Left lung (tissue), 10 donors: ENCODE data around the gene MSH5. TPM values are rescaled to one million over a fixed set of nuclear protein-coding genes. Genes with fewer than 3 reads are reported as not detected.

Experiments
- ATAC-seq: fragments of 200-7000 bp; cut with Tn5 transposase; one replicate; pipeline ENCODE4 v1.9.1; 2020; ENCODE audit warnings: moderate library complexity
- DNase-seq, 4 donors: peaks; one replicate each; pipeline ENCODE4 v3.0.0-alpha.2; 2013 to 2020
- H3K27ac ChIP-seq, 2 donors: fragments of 200-600 bp; sonication (generic) in 1 of 2; one replicate each; pipeline versions ENCODE4 v1.5.0 to v1.8.0; 2020 to 2021
- H3K27me3 ChIP-seq, 2 donors: fragments of 200-600 bp; sonication (generic) in 1 of 2; one replicate each; pipeline versions ENCODE4 v1.5.0 to v1.8.0; 2020 to 2021
- H3K36me3 ChIP-seq, 2 donors: fragments of 200-600 bp; sonication (generic) in 1 of 2; one replicate each; pipeline versions ENCODE4 v1.5.0 to v1.8.0; 2020 to 2021
- H3K4me1 ChIP-seq, 2 donors: fragments of 200-600 bp; one replicate each; pipeline ENCODE4 v1.8.0; 2021
- H3K4me3 ChIP-seq, 2 donors: fragments of 200-600 bp; sonication (generic) in 1 of 2; one replicate each; pipeline versions ENCODE4 v1.5.0 to v1.8.0; 2020 to 2021; ENCODE audit warnings: mild to moderate bottlenecking in 1 of 2
- H3K9me3 ChIP-seq, 2 donors: fragments of 200-600 bp; sonication (generic) in 1 of 2; one replicate each; pipeline versions ENCODE4 v1.5.0 to v1.8.0; 2020 to 2021
- CTCF ChIP-seq, 2 donors: fragments of 200-600 bp; sonication (generic) in 1 of 2; IDR thresholded peaks; one replicate each; pipeline versions ENCODE4 v1.5.0 to v1.8.0; 2021; ENCODE audit warnings: antibody characterized with exemption in 2 of 2
- intact Hi-C, 2 donors: fragments of 100-400 bp; cut with DNase I; formaldehyde crosslinking; loops; one replicate each; pipeline versions ENCODE4 v1.11.2 to v1.14.2; 2022
- polyA plus RNA-seq, 6 donors: library from polyadenylated mRNA; unstranded; fragments of 120-200 nt; gene quantifications; one replicate each; pipeline ENCODE4 v1.2.1, GENCODE V29; 2013; ENCODE audit not compliant: insufficient read length in 6 of 6
- total RNA-seq, 2 donors: library from RNA; stranded (reverse); fragmentation: NEBNext Ultra II Directional; extraction: Animal tissue kit (Norgen Biotek cat#: 25700); gene quantifications; one replicate each; pipeline ENCODE4 v1.2.1, GENCODE V29; 2021
- donor health status: DM: no; HTN: yes; CAD: no.
- donor health status: DM: no; HTN: no; CAD: no.

The MSH5 gene
- total and polyA plus RNA-seq, 8 donors, result 9.7 to 49.8 (median 36.7) TPM

GRCh38 chr6:31729979-31730630, 9.7 kb upstream of the MSH5 start:
- intact Hi-C loops, result no loop called here
- Histone ChIP-seq H3K4me1 (peaks cover 30 to 86% of the 10 kb centered on the region in 2 donors), H3K27me3 (no peaks in the 10 kb centered on the region), H3K9me3 (no peaks in the 10 kb centered on the region), H3K36me3 (peaks cover 4 to 65% of the 10 kb centered on the region in 2 donors), H3K27ac (peak overlapping the region; percentile 92 to 97), H3K4me3 (peak overlapping the region; percentile 48 to 79)
- ATAC-seq, result peak; percentile 82
- DNase-seq, result peak; percentile 89 to 97 (median 93)
- no peak for TF ChIP-seq CTCF (IDR thresholded peaks at IDR 0.05)

- ATAC-seq (no peak), DNase-seq (no peak)
- H3K4me1 ChIP-seq, result peaks cover 30 to 82% of the 10 kb centered on the region in 2 donors
- H3K4me3 ChIP-seq, result peak overlapping the region; percentile 48 to 79
- peaks cover 4 to 60% of the 10 kb centered on the region in 2 donors for H3K36me3 ChIP-seq
- TF ChIP-seq CTCF (IDR thresholded peaks at IDR 0.05), result no peak
- H3K27me3 ChIP-seq, result no peaks in the 10 kb centered on the region
- H3K27ac ChIP-seq, result peak overlapping the region; percentile 92 to 97
- intact Hi-C loops, result no loop called here
- H3K9me3 ChIP-seq, result no peaks in the 10 kb centered on the region
These were observed 9.1 kb upstream of the MSH5 start for GRCh38 chr6:31730631-31731086.

DNA sequence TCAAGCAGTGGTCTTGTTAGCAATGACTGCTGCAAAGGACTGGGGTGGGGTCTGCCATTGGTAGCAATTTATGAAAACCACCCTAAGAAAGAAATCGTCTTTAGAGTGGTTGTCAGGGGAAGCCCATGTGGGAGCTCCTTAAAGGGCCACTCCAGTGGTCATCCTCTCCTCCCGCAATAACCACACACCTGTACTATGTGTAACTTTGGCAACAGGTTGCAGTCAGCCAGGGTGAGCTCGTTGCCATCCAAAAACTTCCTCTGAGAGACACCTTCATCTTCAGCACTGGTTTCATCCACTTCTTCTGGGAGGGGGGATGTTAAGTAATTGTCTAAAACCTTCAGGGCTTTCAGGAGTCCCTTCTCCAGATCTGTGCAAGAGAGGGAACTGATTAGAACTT, 7.8 kb upstream of the MSH5 start:
- Histone ChIP-seq H3K27me3 (no peaks in the 10 kb centered on the region), H3K27ac (peak overlapping the region in 1 of 2 donors; percentile 97), H3K4me3 (peak overlapping the region in 1 of 2 donors; percentile 79), H3K36me3 (peaks cover 4 to 48% of the 10 kb centered on the region in 2 donors), H3K4me1 (peaks cover 26 to 75% of the 10 kb centered on the region in 2 donors), H3K9me3 (no peaks in the 10 kb centered on the region)
- intact Hi-C loops, result no loop called here
- DNase-seq (no peak), ATAC-seq (no peak)
- TF ChIP-seq CTCF (IDR thresholded peaks at IDR 0.05), result no peak

DNA sequence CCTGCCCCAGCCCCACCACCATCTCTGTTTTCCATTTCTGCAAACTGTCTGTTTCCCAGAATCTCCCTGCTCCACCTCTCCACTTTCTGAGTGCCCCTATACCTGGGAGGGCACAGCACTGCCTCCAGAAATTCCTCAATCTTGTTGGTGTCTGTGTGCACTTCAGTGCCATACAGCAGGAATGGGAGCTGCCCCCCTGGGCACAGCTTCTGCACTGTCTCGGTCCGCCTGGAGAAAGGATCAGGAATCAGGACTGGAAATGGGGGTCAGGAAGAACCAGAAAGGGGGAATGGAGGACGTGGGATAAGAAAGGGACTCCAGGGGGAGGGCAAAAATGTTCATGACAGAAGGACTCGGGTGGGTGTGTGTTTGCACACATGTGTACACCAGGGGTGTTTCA, 6.1 kb upstream of the MSH5 start:
- intact Hi-C loops, result no loop called here
- ATAC-seq, result no peak
- Histone ChIP-seq H3K4me1 (peaks cover 30 to 75% of the 10 kb centered on the region in 2 donors), H3K27ac (peak overlapping the region; percentile 93 to 97), H3K27me3 (no peaks in the 10 kb centered on the region), H3K4me3 (peak overlapping the region in 1 of 2 donors; percentile 97), H3K9me3 (no peaks in the 10 kb centered on the region), H3K36me3 (peaks cover 4 to 42% of the 10 kb centered on the region in 2 donors)
- DNase-seq, result no peak
- no peak for TF ChIP-seq CTCF (IDR thresholded peaks at IDR 0.05)

GRCh38 chr6:31734247-31734820, 5.5 kb upstream of the MSH5 start:
- peaks cover 31 to 75% of the 10 kb centered on the region in 2 donors for H3K4me1 ChIP-seq
- ATAC-seq (no peak), DNase-seq (no peak)
- H3K27ac ChIP-seq, result peak overlapping the region; percentile 93 to 97
- intact Hi-C loops, result no loop called here
- H3K9me3 ChIP-seq, result no peaks in the 10 kb centered on the region
- peak overlapping the region; percentile 78 to 97 for H3K4me3 ChIP-seq
- H3K36me3 ChIP-seq, result peaks cover 4 to 42% of the 10 kb centered on the region in 2 donors
- no peak for TF ChIP-seq CTCF (IDR thresholded peaks at IDR 0.05)
- H3K27me3 ChIP-seq, result no peaks in the 10 kb centered on the region
